Activated T-helper 1 cell treated with anti-CD3 and anti-CD28 coated beads, Interleukin-12 subunit alpha, Interleukin-12 subunit beta, Interleukin-2, Interleukin-4 antibody, amounts not matched to agents 30 ng/mL and 10 ng/mL and 1 ng/mL, durations not matched to agents 14 hours and 24 hours and 36 hours (primary cell): ENCODE data around the gene ITPK1. TPM values are rescaled to one million over a fixed set of nuclear protein-coding genes. Genes with fewer than 3 reads are reported as not detected.

Experiments
- DNase-seq: peaks from one replicate; pipeline ENCODE4 v3.0.0; 2021; ENCODE audit warnings: low spot score
- H3K27ac Mint-ChIP-seq: one replicate; pipeline ENCODE4 v1.8.0; 2021; ENCODE audit warnings: mild to moderate bottlenecking, mixed read lengths
- H3K27me3 Mint-ChIP-seq: one replicate; pipeline ENCODE4 v1.8.0; 2022; ENCODE audit warnings: mild to moderate bottlenecking, moderate library complexity, mixed read lengths; ENCODE audit not compliant: insufficient read depth
- H3K36me3 Mint-ChIP-seq: one replicate; pipeline ENCODE4 v1.8.0; 2021; ENCODE audit warnings: low read depth, mixed read lengths
- H3K4me1 Mint-ChIP-seq: one replicate; pipeline ENCODE4 v1.8.0; 2021; ENCODE audit warnings: low read depth, mixed read lengths
- H3K4me3 Mint-ChIP-seq: one replicate; pipeline ENCODE4 v1.8.0; 2021; ENCODE audit warnings: mild to moderate bottlenecking, moderate library complexity, mixed read lengths
- H3K9me3 Mint-ChIP-seq: one replicate; pipeline ENCODE4 v1.8.0; 2021; ENCODE audit warnings: mixed read lengths
- intact Hi-C: fragments of 100-400 bp; cut with micrococcal nuclease; formaldehyde crosslinking; loops from one replicate; pipeline ENCODE4 v1.15.1; 2024
- total RNA-seq: library from RNA; stranded (reverse); gene quantifications from 2 replicates; pipeline ENCODE4 v1.2.3, GENCODE V29; 2022

Gene ITPK1
- total RNA-seq, 1 donor from 2014 or later = 71.0 TPM

GRCh38 chr14:93023802-93024434 is 91.8 kb downstream of the ITPK1 start:
- H3K4me3 Mint-ChIP-seq = no peak overlapping the region
- DNase-seq = no peak
- H3K27ac Mint-ChIP-seq = no peak overlapping the region
- no peaks in the 10 kb centered on the region for H3K27me3 Mint-ChIP-seq
- peaks cover 7% of the 10 kb centered on the region for H3K36me3 Mint-ChIP-seq
- H3K9me3 Mint-ChIP-seq = no peaks in the 10 kb centered on the region
- intact Hi-C loops = no loop called here
- peaks cover 5% of the 10 kb centered on the region for H3K4me1 Mint-ChIP-seq

GRCh38 chr14:93023039-93023438 is 92.7 kb downstream of the ITPK1 start:
- no peaks in the 10 kb centered on the region for H3K9me3 Mint-ChIP-seq
- no peak overlapping the region for H3K27ac Mint-ChIP-seq
- H3K4me1 Mint-ChIP-seq = peaks cover 5% of the 10 kb centered on the region
- H3K27me3 Mint-ChIP-seq = no peaks in the 10 kb centered on the region
- no peak for DNase-seq
- no peak overlapping the region for H3K4me3 Mint-ChIP-seq
- intact Hi-C loops = no loop called here
- H3K36me3 Mint-ChIP-seq = peaks cover 7% of the 10 kb centered on the region

GRCh38 chr14:93019970-93020369 is 95.8 kb downstream of the ITPK1 start:
- H3K27me3 Mint-ChIP-seq = no peaks in the 10 kb centered on the region
- no peak overlapping the region for H3K27ac Mint-ChIP-seq
- DNase-seq = no peak
- H3K9me3 Mint-ChIP-seq = no peaks in the 10 kb centered on the region
- peaks cover 7% of the 10 kb centered on the region for H3K36me3 Mint-ChIP-seq
- intact Hi-C loops = no loop called here
- peaks cover 5% of the 10 kb centered on the region for H3K4me1 Mint-ChIP-seq
- H3K4me3 Mint-ChIP-seq = no peak overlapping the region

- peaks cover 7% of the 10 kb centered on the region for H3K36me3 Mint-ChIP-seq
- no peak overlapping the region for H3K27ac Mint-ChIP-seq
Measured at GRCh38 chr14:93019367-93019843, 96.3 kb downstream of the ITPK1 start.

GRCh38 chr14:93018366-93018765 is 97.4 kb downstream of the ITPK1 start:
- Mint-ChIP-seq H3K4me1 (peaks cover 13% of the 10 kb centered on the region), H3K36me3 (peaks cover 4% of the 10 kb centered on the region), H3K27ac (no peak overlapping the region), H3K9me3 (no peaks in the 10 kb centered on the region), H3K27me3 (no peaks in the 10 kb centered on the region), H3K4me3 (no peak overlapping the region)
- no peak for DNase-seq
- intact Hi-C loops = no loop called here

More at GRCh38 chr14:93019367-93019843, 96.3 kb downstream of the ITPK1 start:
- no peak for DNase-seq
- no peaks in the 10 kb centered on the region for H3K9me3 Mint-ChIP-seq
- no peak overlapping the region for H3K4me3 Mint-ChIP-seq
- peaks cover 5% of the 10 kb centered on the region for H3K4me1 Mint-ChIP-seq
- intact Hi-C loops = no loop called here
- H3K27me3 Mint-ChIP-seq = no peaks in the 10 kb centered on the region

GRCh38 chr14:93017898-93018297 is 97.8 kb downstream of the ITPK1 start:
- Mint-ChIP-seq H3K27me3 (no peaks in the 10 kb centered on the region), H3K9me3 (no peaks in the 10 kb centered on the region), H3K27ac (no peak overlapping the region), H3K36me3 (peaks cover 4% of the 10 kb centered on the region), H3K4me3 (no peak overlapping the region), H3K4me1 (peaks cover 17% of the 10 kb centered on the region)
- intact Hi-C loops = no loop called here
- no peak for DNase-seq

GRCh38 chr14:93017301-93017797 is 98.4 kb downstream of the ITPK1 start:
- peaks cover 4% of the 10 kb centered on the region for H3K36me3 Mint-ChIP-seq
- no peaks in the 10 kb centered on the region for H3K27me3 Mint-ChIP-seq
- peaks cover 17% of the 10 kb centered on the region for H3K4me1 Mint-ChIP-seq
- intact Hi-C loops = no loop called here
- no peak overlapping the region for H3K4me3 Mint-ChIP-seq
- DNase-seq = no peak
- no peak overlapping the region for H3K27ac Mint-ChIP-seq
- no peaks in the 10 kb centered on the region for H3K9me3 Mint-ChIP-seq

- no peak for DNase-seq
- intact Hi-C loops = no loop called here
- Mint-ChIP-seq H3K4me3 (no peak overlapping the region), H3K36me3 (no peaks in the 10 kb centered on the region), H3K27me3 (no peaks in the 10 kb centered on the region), H3K4me1 (peaks cover 17% of the 10 kb centered on the region), H3K9me3 (no peaks in the 10 kb centered on the region), H3K27ac (no peak overlapping the region)
Measured at GRCh38 chr14:93016275-93016845, 99.4 kb downstream of the ITPK1 start.

GRCh38 chr14:93015505-93015904 is 100.2 kb downstream of the ITPK1 start:
- no peaks in the 10 kb centered on the region for H3K36me3 Mint-ChIP-seq

GRCh38 chr14:93015064-93015463 is 100.7 kb downstream of the ITPK1 start:
- H3K9me3 Mint-ChIP-seq = no peaks in the 10 kb centered on the region
- H3K27ac Mint-ChIP-seq = no peak overlapping the region
- H3K4me1 Mint-ChIP-seq = peaks cover 12% of the 10 kb centered on the region
- no peaks in the 10 kb centered on the region for H3K27me3 Mint-ChIP-seq
- intact Hi-C loops = no loop called here
- no peak for DNase-seq
- no peaks in the 10 kb centered on the region for H3K36me3 Mint-ChIP-seq
- H3K4me3 Mint-ChIP-seq = no peak overlapping the region

More at GRCh38 chr14:93015505-93015904, 100.2 kb downstream of the ITPK1 start:
- intact Hi-C loops = no loop called here
- no peaks in the 10 kb centered on the region for H3K9me3 Mint-ChIP-seq
- no peak for DNase-seq
- no peaks in the 10 kb centered on the region for H3K27me3 Mint-ChIP-seq
- no peak overlapping the region for H3K27ac Mint-ChIP-seq
- peaks cover 14% of the 10 kb centered on the region for H3K4me1 Mint-ChIP-seq
- no peak overlapping the region for H3K4me3 Mint-ChIP-seq

GRCh38 chr14:93014058-93015023 is 101.4 kb downstream of the ITPK1 start:
- peaks cover 12% of the 10 kb centered on the region for H3K4me1 Mint-ChIP-seq
- no peak overlapping the region for H3K27ac Mint-ChIP-seq
- intact Hi-C loops = no loop called here
- no peaks in the 10 kb centered on the region for H3K36me3 Mint-ChIP-seq
- no peak overlapping the region for H3K4me3 Mint-ChIP-seq
- no peaks in the 10 kb centered on the region for H3K9me3 Mint-ChIP-seq
- DNase-seq = no peak
- H3K27me3 Mint-ChIP-seq = no peaks in the 10 kb centered on the region

- no peak for DNase-seq
- H3K4me3 Mint-ChIP-seq = no peak overlapping the region
- no peaks in the 10 kb centered on the region for H3K36me3 Mint-ChIP-seq
- no peaks in the 10 kb centered on the region for H3K9me3 Mint-ChIP-seq
- H3K27ac Mint-ChIP-seq = no peak overlapping the region
- intact Hi-C loops = no loop called here
- no peaks in the 10 kb centered on the region for H3K27me3 Mint-ChIP-seq
- H3K4me1 Mint-ChIP-seq = peaks cover 12% of the 10 kb centered on the region
Measured at GRCh38 chr14:93012951-93013719, 102.6 kb downstream of the ITPK1 start.
